CMK (cell line): ENCODE results near the gene EFHD1.
"Not testable (repeated sequence)": the region's sequence is repeated elsewhere in the genome, so short reads cannot be mapped to it uniquely, and the experiment has no call there.

ENCODE experiments used
- DNase-seq: peaks from one replicate; pipeline ENCODE4 v3.0.0-alpha.2; 2010; ENCODE audit warnings: low read depth

The EFHD1 gene

GRCh38 chr2:232621186-232621585 is 12.2 kb upstream of the EFHD1 start:
- no peak for DNase-seq

- no peak for DNase-seq
Measured at GRCh38 chr2:232622563-232622962, 10.8 kb upstream of the EFHD1 start.

- no peak for DNase-seq
Measured at GRCh38 chr2:232623768-232624765, 9.3 kb upstream of the EFHD1 start.

GRCh38 chr2:232626584-232626983 is 6.8 kb upstream of the EFHD1 start:
- DNase-seq, result no peak

- DNase-seq, result no peak
Measured at GRCh38 chr2:232628466-232629128, 4.8 kb upstream of the EFHD1 start.

GRCh38 chr2:232629129-232629475 is 4.3 kb upstream of the EFHD1 start:
- no peak for DNase-seq

GRCh38 chr2:232632229-232632903 is 1.0 kb upstream of the EFHD1 start:
- DNase-seq, result no peak

- no peak for DNase-seq
Measured at GRCh38 chr2:232632904-232633412, 446 bp upstream of the EFHD1 start.

GRCh38 chr2:232634206-232635150 is 1.1 kb downstream of the EFHD1 start:
- DNase-seq, result no peak

GRCh38 chr2:232635376-232635775 is 2.0 kb downstream of the EFHD1 start:
- DNase-seq, result not testable (repeated sequence)

- DNase-seq, result no peak
Measured at GRCh38 chr2:232635820-232636219, 2.4 kb downstream of the EFHD1 start.

GRCh38 chr2:232636788-232637420 is 3.5 kb downstream of the EFHD1 start:
- no peak for DNase-seq

GRCh38 chr2:232637866-232638583 is 4.6 kb downstream of the EFHD1 start:
- no peak for DNase-seq

GRCh38 chr2:232641153-232641848 is 7.9 kb downstream of the EFHD1 start:
- no peak for DNase-seq

- DNase-seq, result no peak
Measured at GRCh38 chr2:232643147-232643425, 9.7 kb downstream of the EFHD1 start.

- no peak for DNase-seq
Measured at GRCh38 chr2:232643813-232644347, 10.5 kb downstream of the EFHD1 start.

GRCh38 chr2:232645061-232645460 is 11.7 kb downstream of the EFHD1 start:
- DNase-seq, result no peak

GRCh38 chr2:232646726-232647125 is 13.3 kb downstream of the EFHD1 start:
- DNase-seq, result no peak

GRCh38 chr2:232647261-232647660 is 13.9 kb downstream of the EFHD1 start:
- DNase-seq, result no peak

- DNase-seq, result no peak
Measured at GRCh38 chr2:232649033-232649432, 15.6 kb downstream of the EFHD1 start.
